Hematopoietic multipotent progenitor cell treated with erythropoietin and hydrocortisone succinate and interleukin-3 and kit ligand, for 6 days (in vitro differentiated cells): ENCODE results near the gene PRKCQ.
"Not testable (repeated sequence)": the region's sequence is repeated elsewhere in the genome, so short reads cannot be mapped to it uniquely, and the experiment has no call there.

Source experiments
- DNase-seq: peaks from one replicate; pipeline ENCODE4 v3.0.0-alpha.2; 2015

PRKCQ gene

DNA sequence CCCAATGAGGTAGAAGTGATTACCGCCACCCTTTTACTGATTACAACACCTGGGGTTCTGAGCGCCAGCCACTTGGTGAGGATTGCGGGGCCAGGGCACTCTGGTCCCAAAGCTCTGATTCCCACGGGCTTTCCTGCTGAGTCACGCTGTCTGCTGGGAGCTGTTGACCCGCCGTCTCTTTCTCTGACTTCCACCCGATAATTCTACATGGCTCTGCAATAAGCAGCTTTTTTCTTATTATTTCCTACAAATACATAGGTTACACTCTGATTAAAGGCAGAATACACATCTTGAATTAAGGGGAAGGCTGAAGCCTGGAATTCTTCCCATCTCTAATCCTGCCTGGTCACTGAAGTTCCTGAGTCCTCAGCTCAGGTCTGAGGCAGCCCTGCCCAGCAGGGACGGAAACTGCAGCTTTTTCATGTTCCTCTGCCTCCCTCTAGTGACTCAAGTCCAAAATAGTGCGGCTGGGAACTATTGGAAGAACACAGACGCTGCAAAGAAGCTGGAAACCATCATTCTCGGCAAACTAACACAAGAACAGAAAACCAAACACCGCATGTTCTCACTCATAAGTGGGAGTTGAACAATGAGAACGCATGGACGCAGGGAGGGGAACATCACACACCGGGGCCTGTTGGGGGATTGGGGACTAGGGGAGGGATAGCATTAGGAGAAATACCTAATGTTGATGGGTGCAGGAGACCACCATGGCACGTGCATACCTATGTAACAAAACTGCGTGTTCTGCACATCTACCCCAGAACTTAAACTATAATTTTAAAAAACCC, 178.3 kb downstream of the PRKCQ start:
- peak; percentile 89 for DNase-seq

DNA sequence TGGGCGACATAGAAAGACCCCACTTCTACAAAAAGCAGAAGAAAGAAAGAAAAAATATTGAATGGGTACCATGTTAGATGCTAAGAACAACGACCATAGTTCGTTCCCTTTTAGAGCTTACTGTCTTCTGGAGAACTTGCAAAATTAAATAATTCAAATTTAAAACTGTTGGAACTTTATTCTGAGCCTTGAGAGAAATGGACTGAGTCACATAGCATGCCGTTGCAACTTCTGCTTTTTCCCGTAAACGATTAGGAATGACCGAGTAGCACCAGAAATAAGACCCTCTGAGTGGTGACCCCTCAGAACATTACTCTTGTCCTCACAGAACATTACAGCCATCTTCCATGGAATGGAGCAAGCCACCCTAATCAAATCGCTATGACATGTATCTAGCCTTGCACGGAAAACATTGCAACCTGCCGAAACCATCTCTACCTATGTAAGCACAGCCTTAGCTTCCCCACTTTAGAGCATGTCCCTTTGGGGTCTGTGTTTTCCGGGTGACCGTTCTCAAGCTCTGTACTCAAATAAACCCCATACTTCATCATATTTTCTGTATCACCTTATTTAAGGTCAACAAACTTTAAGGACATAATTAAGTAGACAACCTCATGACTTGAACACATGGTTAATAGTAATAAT, 179.1 kb downstream of the PRKCQ start:
- no peak for DNase-seq

DNA sequence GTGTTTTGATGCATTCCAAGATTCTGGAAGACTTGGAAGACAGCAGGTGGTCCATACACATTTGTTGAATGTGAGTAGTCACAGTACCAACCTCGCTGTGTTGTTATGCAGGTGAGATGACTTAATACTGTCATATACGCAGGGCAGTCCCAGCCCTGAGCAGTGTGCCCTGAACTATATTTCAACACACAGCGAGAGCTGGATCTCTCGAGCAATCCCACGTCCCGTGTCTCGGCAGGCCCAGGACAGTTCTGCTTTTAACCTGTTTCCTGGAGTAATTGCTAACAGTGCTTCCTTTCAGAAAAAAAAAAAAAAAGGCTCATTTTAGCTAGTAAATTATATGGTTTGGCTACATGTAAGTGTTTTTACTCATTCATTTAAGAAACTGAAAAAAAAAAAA, 179.7 kb downstream of the PRKCQ start:
- DNase-seq, result peak; percentile 19

DNA sequence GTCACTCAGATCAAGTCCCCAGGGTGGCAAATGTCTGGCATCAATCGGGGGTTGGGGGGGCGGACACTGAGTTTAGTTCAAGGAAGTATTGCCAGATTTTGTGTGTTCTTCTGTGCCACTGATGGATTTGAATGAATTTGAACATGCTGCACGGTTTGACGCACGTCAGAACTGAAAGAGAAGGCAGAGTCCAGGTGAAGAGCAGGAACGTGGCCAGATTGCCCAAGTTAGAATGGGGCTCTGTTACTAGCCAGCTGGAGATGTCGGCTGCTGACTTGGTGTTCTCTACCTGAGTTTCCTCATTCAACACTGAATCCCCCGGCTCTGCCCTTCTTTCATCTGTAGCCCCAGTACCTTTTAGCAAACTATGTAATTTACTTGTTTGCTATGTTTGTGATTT, 180.2 kb downstream of the PRKCQ start:
- no peak for DNase-seq

DNA sequence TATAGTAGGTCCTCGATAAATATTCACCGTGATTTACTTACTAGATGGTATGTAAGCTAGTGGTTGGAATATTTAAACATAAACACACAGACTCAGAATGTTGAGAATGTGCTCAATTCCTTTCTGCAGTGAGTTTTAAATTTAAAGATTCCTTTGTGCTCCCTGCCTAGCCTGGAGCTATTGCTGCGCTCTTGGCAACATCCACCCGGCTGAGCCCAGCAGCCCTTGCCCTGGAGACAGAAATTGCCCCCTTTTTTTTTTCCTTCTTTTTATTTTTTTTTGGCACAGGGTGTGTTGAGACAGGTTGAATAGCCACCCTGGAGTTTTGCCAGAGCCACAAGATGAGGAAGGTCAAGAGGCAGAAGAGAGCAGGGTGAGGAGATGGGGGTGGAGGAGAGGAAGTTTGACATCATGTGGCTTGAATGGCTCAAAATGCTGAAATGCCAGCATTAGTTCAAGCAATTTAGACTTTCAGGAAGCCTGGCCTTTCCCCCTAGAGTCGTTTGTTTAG, 180.8 kb downstream of the PRKCQ start:
- peak; percentile 56 for DNase-seq

DNA sequence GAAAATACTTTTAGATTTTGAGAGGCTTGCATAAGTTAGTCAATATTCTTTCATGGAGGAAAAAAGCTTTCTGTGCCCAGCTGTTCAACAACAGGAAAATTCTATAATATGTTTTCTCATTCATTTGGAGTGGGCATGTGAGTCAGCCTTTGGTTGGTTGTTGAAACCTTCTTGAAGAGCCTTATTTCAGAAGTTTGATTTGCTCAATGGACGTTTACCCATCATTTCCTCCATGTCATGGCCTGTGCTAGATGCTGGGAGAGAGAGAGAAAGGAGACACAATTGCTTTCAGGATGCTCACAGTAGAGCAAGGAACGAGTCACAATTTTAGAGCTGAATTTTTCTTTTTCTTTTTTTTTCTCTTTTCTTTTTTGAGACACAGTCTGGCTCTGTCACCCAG, 181.7 kb downstream of the PRKCQ start:
- no peak for DNase-seq

DNA sequence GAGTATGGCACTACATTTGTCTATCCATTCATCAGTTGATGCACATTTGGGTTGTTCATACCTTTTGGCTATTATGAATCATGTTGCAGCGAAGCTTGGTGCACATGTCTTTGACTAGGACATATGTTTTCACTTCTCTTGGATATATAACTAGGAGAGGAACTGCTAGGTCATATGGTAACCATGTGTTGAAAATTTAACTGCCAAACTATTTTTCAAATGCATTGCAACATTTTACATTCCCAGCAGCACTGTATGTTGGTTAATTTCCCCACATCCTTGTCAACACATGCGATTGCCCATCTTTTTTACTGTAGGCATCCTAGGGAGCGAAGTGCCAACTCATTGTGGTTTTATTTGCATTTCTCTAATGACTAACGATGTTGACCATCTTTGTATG, 183.4 kb downstream of the PRKCQ start:
- peak; percentile 73 for DNase-seq

DNA sequence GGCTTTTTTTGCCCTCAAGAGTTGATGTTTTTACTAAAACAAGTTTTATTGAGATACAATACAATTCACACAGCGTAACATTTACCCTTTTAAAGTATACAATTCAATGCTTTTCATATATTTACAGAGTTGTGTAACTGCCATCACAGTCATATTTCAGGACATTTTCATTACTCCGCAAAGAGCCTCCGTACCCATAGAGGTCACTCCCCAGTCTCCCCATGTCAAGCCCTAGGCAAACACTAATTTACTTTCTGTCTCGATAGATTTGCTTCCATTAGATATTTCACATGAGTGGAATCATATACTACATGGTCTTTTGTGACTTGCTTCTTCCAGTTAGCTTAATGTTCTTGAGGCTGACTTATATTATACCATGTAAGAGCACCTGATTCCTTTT, 183.8 kb downstream of the PRKCQ start:
- no peak for DNase-seq

DNA sequence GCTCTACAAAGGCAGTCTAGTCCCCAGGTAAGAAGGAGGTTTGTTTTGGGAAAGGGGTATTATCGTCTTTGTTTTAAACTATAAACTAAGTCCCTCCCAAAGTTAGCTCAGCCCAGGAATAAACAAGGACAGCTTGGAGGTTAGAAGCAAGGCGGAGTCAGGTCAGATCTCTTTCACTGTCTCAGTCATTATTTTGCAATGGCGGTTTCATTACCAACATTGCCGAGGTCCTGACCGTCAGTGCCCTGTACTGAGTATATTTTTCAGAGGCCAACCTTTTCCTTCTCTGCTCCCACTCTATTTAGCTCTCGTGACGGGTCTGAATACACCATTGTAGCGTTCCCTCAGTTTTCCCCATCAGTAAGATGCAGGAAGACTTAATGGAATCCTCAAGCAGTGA, 184.5 kb downstream of the PRKCQ start:
- DNase-seq, result no peak

DNA sequence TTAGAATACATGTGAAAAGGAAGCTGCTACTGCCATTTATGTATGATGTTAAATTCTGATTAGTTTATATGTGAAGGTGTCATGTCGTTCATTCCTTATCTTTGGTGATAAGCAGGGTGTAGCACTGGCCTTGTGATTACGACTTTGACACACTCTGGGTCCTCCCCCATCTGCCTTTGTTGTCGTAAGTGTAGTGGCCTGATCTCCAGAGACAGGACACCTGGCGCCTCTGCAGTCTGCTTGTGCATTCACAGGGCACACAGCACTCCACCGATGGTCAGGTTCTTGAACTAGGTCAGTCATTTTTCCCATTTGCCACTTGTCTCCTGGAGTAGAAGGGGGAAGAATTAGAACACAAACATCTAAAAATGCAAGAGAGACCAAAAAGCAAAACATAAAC, 186.0 kb downstream of the PRKCQ start:
- DNase-seq, result no peak

DNA sequence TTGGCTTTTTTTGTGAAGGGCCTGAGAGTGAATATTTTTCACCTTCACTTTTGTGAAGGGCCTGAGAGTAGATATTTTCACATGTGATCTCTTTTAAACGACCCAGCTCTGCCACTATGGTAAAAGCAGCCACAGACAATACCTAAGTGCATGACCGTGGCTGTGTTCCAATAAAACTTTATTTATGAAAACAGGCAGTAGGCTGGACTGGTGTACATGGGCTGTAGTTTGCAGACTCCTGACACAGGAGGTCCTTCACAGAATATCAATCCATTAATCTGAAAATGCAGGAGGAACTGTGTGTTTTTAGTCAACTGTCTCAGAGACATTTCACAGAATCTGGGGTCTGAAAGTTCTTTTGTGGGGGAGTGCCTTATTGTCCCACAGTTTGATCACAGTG, 186.9 kb downstream of the PRKCQ start:
- DNase-seq, result no peak

DNA sequence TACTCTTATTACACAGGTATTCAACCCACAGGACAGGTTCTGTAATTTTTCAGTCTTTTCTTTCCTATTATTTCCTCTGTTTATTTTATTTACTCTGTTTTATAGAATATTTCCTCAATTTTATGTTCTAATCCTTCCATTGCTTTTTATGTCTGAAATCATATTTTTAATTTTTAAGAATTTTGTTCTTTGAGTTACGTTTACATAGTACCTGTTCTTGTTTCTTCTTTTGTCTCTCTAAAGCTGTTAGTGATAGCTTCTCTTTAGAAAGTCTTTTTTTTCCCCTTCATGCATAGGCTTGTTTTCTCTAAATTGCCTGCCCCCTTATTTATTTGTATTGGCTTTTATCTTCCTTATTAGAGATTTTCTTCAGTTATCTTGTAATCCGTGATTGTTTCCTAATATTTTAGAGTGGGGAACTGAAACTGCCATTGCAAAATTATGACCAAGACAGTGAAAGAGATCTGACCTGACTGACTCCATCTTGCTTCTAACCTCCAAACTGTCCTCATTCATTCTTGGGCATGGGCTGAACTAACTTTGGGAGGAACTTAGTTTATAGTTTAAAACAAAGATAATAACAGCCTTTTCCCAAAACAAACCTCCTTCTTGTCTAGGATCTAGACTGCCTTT, 189.7 kb downstream of the PRKCQ start:
- DNase-seq, result no peak

DNA sequence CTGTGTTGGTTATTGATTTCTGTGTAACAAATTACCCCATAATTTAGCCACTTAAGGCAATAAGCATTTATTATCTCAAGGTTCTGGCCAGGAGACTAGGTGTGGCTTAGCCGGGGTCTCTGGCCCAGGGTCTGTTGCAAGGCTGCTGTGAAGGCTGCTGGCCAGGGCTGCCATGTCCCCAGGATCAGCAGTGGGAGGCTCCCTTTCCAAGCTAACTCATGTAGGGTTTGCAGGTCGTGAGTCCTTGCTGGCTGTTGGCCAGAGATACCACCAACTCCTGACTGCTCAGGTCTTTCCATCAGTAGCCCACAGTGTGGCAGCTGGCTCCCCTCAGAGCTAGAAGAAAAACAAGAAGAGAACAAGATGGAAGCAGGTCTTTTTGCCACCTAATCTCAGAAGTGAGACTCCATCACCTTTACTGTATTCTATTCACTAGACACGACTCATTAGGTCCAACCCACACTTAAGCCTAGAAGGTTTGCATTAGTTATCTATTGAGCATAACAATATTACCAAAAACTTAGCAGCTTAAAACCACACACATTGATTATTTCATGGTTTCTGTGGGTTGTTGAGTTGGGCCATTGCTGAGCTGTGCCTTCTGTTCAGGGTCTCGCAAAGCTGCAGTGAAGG, 191.7 kb downstream of the PRKCQ start:
- no peak for DNase-seq

DNA sequence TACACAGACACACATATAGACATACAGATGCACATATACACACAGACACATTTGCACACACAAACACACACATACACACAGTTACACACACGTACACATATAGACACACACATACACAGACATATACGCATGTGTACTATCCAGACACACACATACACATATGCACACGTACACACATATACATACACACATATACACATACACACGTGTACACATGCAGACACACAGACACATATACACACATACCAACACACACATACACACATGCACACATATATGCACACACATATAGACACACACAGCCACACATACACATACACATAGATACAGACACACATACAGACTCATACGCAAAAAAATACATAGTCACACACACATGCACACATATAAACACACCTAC, 193.1 kb downstream of the PRKCQ start:
- DNase-seq, result no peak

DNA sequence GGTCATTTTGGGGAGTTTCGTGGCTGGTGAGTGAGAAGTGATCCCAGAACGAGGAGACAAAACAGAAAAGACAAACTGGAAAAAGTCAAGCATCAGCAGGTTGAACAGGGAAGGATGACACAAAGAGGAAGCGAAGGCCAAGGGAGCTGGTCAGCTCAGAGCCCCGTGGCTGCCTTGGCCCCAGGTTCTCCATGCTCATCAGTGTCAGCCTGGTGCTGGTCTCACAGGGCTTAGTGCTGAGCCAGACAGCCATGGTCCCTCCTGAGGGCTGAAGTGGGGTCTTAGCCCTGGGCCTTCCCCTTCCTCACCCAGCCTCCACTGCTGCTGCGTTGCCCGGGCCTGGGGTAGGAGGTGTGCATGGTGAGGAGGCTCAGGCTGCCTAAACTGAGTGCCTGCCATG, 193.7 kb downstream of the PRKCQ start:
- no peak for DNase-seq

DNA sequence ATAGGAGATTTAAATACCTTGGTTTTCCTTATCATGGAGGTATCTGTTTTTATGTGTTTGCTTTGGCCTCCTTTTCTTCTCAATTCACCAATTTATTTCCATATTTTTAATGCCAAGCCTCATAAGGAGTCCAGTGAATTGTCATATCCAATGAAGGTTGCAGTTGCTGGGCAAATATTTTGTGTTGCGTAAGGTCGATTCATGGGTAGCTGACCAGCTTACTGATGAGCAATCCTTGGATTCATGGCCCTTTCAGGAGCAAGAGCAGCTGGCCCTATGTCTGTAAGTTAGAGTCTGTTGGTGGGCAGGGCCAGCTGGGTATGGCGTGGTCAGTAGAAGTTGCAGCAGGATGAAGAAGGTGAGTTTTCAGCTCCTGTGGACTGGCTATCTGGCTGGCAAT, 194.4 kb downstream of the PRKCQ start:
- DNase-seq, result no peak

DNA sequence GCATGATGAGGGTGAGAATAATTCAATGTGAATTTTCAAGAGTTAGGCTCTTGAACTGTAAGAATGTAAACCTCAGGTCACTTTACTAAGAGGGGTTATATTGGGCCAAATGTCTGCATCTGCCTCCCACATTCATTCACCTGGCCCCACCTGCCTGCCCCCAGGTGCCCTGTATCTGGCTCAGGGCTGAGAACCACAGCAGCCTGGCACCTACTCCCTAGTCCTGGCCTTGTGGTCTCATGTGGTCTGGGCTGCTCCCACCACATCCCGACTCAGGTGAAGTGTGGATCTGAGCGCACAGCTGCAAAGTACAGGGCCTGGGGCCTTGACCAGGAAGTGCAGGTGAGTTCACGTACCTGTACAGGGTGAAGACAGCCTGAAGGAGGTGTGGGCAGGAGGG, 195.2 kb downstream of the PRKCQ start:
- no peak for DNase-seq

DNA sequence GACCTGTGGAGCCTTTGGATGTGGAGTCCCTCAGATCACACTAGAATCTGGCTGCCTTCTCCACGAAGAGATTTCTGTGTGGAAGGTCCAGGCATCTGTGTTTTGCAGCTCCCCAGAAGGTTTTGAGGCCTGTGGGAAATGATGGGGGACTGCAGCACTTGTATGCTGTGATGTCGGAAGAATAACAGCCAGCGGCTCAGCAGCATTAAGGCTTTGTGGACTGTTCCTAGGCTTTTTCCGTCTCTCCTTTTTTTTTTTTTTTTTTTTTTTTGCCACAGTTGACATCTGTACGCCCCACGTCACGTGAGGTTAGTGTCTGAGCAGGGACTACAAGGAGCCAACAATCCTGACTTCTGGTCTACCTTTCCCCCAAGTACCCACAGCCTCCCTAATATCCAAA, 196.0 kb downstream of the PRKCQ start:
- no peak for DNase-seq

DNA sequence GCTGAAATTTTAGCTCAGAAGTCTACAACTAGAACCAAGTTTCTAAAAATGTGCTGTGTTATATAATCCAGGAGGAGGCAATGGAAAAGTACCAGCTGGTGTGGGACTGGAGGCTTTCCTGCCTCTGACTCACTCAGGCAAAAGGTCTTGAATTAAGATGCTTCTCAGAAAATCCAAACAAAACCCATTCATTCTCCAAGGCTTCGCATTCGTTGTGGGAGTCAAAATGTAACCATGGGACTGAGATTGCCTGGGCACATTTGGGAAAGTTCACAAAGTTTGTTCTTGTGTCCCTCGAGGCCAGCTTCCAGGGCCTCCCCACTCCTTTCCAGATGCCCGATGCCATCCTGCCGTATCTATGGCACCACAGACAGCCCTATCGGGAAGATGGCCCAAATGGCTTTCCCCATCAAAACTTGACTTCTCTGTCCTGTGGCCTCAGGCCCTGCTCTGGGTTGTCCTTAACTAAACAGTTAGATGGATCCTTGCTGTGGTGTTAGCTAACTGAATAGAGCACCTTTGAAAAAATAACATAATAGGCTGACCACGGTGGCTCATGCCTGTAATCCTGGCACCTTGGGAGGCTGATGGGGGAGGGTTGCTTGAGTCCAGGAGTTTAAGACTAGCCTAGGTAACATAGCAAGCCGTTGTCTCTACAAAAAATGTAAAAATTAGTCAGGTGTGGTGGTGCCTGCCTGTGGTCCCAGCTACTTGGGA, 196.8 kb downstream of the PRKCQ start:
- no peak for DNase-seq

DNA sequence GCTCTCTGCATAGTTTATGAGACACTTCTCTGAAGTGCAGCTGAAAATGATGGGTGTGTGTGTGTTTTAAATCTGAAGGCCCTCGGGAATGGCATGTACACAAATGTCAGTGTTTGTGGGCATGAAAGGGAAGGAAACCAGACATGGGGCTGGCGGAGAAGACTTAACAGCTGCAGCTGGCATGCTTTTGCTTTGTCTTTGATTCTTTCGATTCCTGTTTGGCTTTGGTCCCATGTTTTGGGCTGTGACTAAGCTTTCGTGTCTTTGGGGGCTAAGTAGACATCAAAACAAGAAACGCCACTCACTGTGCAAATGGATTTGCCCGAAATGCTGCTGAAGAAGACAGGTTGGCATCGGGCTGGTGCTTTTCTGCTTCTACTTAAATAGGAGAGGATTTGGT, 198.0 kb downstream of the PRKCQ start:
- DNase-seq, result peak; percentile 44

DNA sequence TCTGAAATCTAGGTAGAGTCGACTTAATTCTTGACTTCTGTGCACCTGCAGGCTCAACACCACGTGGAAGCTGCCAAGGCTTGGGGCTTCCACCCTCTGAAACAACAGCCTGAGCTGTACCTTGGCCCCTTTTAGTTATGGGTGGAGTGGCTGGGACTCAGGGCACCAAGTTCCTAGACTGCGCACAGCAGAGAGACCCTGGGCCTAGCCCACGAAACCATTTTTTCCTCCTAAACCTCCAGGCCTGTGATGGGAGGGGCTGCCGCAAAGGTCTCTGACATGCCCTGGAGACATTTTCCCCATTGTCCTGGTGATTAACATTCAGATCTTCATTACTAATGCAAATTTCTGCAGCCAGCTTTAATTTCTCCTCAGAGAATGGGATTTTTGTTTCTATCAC, 199.6 kb downstream of the PRKCQ start:
- not testable (repeated sequence) for DNase-seq

DNA sequence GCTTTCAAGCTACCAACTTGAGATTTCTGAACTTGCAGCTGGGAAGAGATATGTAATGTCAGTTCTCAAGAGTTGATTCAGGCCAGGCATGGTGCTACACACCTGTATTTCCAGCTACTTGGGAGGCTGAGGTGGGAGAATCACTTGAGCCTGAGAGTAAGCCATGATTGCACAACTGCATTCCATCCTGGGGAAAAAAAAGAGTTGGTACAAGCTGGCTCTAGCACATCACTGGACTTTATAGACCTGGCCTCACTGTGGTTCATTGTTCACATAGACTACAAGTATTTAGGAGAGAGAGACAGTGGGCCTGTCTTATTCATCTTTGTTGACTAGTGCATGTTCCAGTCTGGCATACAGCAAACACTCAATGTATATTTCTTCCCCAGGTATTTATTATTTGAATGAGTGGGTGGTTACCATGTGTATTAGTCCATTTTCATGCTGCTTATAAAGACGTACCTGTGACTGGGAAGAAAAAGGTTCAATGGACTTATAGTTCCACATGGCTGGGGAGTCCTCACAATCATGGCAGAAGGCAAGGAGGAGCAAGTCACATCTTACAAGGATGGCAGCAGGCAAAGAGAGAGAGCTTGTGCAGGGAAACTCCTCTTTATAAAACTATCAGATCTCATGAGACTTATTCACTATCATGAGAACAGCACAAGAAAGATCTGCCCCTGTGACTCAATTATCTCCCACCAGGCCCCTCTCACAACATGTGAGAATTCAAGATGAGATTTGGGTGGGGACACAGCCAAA, 200.9 kb downstream of the PRKCQ start:
- no peak for DNase-seq
